ENCODE results near the gene DLK1.

The DLK1 gene

GRCh38 chr14:100733152-100733850 lies 6.6 kb downstream of the DLK1 start:
- no peak for DNase-seq (ENCODE audit: low read depth in 2 of 2)

GRCh38 chr14:100734031-100734990 lies 7.6 kb downstream of the DLK1 start:
- no peak for DNase-seq (ENCODE audit: low read depth in 2 of 2)

- DNase-seq (ENCODE audit: low read depth in 2 of 2): no peak
These were observed 8.6 kb downstream of the DLK1 start for GRCh38 chr14:100735271-100735670.

DNA sequence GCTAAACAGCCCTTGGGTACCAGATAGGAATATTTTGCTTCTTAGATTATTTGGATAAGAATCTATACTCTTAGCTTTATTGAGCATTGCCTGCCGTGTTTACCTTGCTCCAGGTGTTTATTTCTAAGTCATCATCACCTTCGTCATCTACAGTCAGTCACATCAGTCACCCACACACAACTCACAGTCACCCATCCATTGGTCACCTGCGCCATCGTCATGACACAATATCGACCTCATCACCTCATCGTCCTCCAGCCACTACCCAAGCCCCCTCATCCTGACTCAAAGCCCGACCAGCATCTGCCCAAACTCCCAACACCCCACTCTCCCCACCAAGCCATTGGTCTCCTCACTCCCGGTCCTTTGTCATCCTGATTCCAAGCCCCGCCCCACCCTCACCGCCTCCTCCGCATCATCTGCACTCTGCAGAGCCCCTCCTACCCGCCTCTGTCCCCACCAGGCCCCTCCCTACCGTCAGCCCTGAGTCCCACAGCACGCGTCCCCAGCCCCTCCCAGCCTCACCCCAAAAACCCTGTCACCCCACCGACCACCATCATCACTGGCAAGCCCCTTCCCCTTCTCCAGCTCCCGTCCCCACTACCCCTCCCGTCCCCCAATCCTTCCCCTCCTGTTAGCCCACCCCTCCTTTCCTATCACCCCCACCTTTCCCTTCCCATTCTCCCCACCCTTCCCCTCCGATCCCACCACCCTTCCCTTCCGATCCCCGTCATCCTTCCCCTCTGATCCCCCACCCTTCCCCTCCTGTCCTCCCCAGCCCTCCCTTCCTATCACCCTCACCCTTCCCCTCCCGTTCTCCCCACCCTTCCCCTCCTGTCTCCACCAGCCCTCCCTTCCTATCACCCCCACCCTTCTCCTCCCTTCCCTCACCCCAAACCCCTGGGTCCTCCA lies 9.8 kb downstream of the DLK1 start:
- DNase-seq (ENCODE audit: low read depth in 2 of 2): no peak

GRCh38 chr14:100737526-100737925 lies 10.8 kb downstream of the DLK1 start:
- DNase-seq (ENCODE audit: low read depth in 2 of 2): no peak

GRCh38 chr14:100738269-100738691 lies 11.6 kb downstream of the DLK1 start:
- DNase-seq (ENCODE audit: low read depth in 2 of 2): no peak

DNA sequence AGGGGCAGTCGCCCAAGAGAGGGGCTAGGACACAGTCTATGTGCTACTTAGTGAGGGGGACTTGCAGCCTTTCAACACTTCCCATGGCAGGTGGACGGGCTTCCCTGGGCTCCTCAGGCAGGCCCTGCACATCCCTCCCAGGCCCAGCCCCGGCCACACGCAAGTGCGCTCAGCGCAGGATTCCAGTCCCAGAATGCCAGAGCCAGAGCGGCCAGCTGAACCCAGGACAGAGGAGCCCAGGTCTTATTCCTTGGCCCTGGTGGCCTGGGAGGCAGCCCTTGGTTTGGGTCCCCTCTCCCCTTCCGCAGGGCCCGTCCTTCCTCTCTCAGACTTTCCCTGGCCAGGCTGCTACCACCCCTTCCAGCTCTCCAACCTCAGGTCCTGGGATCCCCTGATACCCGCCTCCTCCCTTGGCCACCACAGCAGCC lies 12.0 kb downstream of the DLK1 start:
- DNase-seq (ENCODE audit: low read depth in 2 of 2): no peak

- DNase-seq (ENCODE audit: low read depth in 2 of 2): no peak
These were observed 12.6 kb downstream of the DLK1 start for GRCh38 chr14:100739306-100739705.

DNA sequence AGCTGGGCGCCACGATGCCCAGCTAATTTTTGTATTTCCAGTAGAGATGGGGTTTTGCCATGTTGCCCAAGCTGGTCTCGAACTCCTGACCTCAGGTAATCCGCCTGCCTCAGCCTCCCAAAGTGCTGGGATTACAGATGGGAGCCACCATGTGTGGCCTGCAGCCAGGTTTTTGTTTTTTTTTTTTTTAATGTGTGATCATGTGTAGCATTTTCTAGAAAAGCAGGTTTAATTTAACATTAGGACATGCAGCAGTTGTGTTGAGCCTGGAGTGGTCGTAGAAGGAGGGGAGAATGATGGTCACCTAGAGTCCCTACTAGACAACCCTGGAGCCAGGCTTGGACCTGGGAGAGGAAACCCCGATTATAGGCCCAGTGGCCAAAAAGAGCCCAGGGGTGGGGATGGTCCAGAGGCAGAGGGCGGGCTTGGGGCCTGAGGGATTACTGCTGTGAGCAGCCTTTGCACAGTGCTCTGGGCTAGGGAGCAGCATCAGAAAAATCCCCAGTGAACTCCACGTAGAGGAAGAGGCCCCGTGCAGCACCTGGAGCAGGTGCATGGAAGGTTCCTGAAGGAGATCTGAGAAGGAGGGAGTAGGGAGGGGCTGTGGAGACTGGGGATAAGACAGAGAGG lies 13.6 kb downstream of the DLK1 start:
- DNase-seq (ENCODE audit: low read depth in 2 of 2): no peak

- DNase-seq (ENCODE audit: low read depth in 2 of 2): no peak
These were observed 14.2 kb downstream of the DLK1 start for GRCh38 chr14:100740929-100741328.

GRCh38 chr14:100741966-100742365 lies 15.3 kb downstream of the DLK1 start:
- no peak for DNase-seq (ENCODE audit: low read depth in 2 of 2)

DNA sequence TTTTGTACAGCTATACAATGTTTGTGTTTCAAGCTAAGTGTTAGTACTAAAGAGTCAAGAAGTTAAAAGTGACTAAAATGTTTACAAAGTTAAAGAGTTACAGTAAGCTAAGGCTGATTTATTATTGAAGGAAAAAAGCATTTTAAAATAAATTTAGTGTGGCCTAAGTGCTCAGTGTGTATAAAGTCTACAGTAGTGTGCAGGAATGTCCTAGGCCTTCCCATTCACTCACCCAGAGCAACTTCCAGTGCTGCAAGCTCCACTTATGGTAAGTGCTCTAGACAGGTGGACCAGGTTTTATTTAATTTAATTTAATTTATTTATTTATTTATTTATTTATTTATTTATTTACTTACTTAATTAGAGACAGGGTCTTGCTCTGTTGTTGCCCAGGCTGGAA lies 19.6 kb downstream of the DLK1 start:
- DNase-seq (ENCODE audit: low read depth in 2 of 2): no peak

- DNase-seq (ENCODE audit: low read depth in 2 of 2): no peak
These were observed 20.4 kb downstream of the DLK1 start for GRCh38 chr14:100747021-100747586.

GRCh38 chr14:100747736-100748135 lies 21.0 kb downstream of the DLK1 start:
- no peak for DNase-seq (ENCODE audit: low read depth in 2 of 2)

GRCh38 chr14:100748403-100748802 lies 21.7 kb downstream of the DLK1 start:
- no peak for DNase-seq (ENCODE audit: low read depth in 2 of 2)

- DNase-seq (ENCODE audit: low read depth in 2 of 2): no peak
These were observed 22.3 kb downstream of the DLK1 start for GRCh38 chr14:100748944-100749343.

DNA sequence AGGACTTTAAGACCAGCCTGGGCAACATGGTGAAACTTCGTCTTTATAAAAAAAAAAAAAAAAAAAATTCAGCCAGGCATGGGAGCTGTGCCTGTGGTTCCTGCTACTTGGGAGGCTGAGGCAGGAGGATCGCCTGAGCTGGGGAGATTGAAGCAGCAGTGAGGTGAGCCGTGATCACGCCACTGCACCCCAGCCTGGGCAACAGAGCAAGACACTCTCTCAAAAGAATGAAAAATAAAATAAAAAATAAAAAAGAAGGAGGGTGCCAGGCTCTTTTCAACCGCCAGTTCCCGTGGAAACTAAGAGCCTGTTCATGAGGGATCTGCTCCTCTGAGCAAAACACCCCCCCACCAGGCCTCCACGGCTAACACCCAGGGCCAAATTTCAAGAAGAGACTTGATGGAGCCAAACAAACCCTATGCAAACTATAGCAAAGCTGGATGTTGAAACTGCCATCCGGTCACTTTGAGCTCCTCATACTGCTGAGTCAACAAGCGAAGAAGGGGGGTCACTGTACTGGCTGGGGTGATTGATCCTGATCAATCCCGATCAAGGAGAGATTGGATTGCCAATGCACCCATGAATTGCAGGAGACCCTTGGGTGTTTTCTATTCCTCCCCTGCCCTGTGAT lies 23.4 kb downstream of the DLK1 start:
- DNase-seq (ENCODE audit: low read depth in 2 of 2): no peak

GRCh38 chr14:100750762-100751699 lies 24.3 kb downstream of the DLK1 start:
- DNase-seq (ENCODE audit: low read depth in 2 of 2): no peak

DNA sequence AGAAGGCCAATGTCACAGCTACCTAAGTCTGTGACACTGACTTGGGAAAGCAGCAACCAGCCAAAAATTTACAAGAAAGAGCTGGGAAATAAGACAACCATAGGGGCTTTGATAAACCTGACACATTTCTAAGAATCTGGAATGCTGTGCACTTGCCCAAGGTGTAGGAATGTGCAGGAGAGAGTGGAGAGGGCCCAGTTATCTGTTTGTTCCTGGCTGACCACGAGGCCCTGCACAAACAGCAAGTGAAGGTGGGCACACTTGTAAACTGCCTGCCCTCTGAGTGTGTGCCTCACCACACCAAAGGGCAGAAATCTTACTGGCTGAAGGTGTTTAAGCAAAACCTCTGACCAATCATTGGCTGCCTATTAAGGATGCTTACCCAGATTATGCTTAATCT lies 27.3 kb downstream of the DLK1 start:
- DNase-seq (ENCODE audit: low read depth in 2 of 2): no peak
